SU-DHL-6 (cell line): ENCODE results near the gene RASAL3.

Experiments used
- H2AFZ ChIP-seq: fragments of 200-600 bp; sonication (generic); 2 replicates; pipeline ENCODE4 v1.6.1; 2014; ENCODE audit warnings: low read depth, mild to moderate bottlenecking, moderate library complexity, mixed read lengths, antibody characterized with exemption, low read length; ENCODE audit not compliant: severe bottlenecking
- H3F3A ChIP-seq: fragments of 200-600 bp; shearing (Covaris generic); 2 replicates; pipeline ENCODE4 v1.6.0; 2016; ENCODE audit warnings: antibody characterized with exemption, mild to moderate bottlenecking; ENCODE audit not compliant: insufficient read depth
- H3K27ac ChIP-seq: fragments of 200-600 bp; sonication (generic); 2 replicates; pipeline ENCODE4 v1.5.1; 2016; ENCODE audit warnings: low read depth, mild to moderate bottlenecking, low read length, moderate library complexity, mixed read lengths
- H3K27me3 ChIP-seq: fragments of 200-600 bp; sonication (generic), shearing (Covaris generic); 2 replicates; pipeline ENCODE4 v1.6.0; 2014; ENCODE audit warnings: mild to moderate bottlenecking, low read length
- H3K36me3 ChIP-seq: fragments of 200-600 bp; sonication (generic); 2 replicates; pipeline ENCODE4 v1.6.1; 2014; ENCODE audit warnings: mild to moderate bottlenecking, low read length, mixed read lengths
- H3K4me2 ChIP-seq: fragments of 300-600, 200-600 bp; shearing (Covaris generic), sonication (generic); 2 replicates; pipeline ENCODE4 v1.6.0; 2014; ENCODE audit warnings: low read length, low read depth, mild to moderate bottlenecking; ENCODE audit not compliant: poor library complexity, severe bottlenecking
- H3K4me3 ChIP-seq: fragments of 200-600 bp; sonication (generic); 2 replicates; pipeline ENCODE4 v1.5.1; 2014; ENCODE audit warnings: antibody characterized with exemption, low read length, mild to moderate bottlenecking, mixed read lengths; ENCODE audit not compliant: insufficient read depth, poor library complexity, severe bottlenecking
- H3K79me2 ChIP-seq: fragments of 200-600 bp; sonication (generic); 2 replicates; pipeline ENCODE4 v1.6.1; 2014; ENCODE audit warnings: mild to moderate bottlenecking, low read length, moderate library complexity; ENCODE audit not compliant: insufficient read depth
- H3K9ac ChIP-seq: fragments of 200-600 bp; sonication (generic); 2 replicates; pipeline ENCODE4 v1.7.0; 2014; ENCODE audit warnings: mild to moderate bottlenecking, low read length
- H3K9me2 ChIP-seq: fragments of 200-600 bp; sonication (generic); replicated peaks from 2 replicates; pipeline ENCODE4 v1.6.1; 2014; ENCODE audit warnings: low read length; ENCODE audit not compliant: insufficient read depth
- H3K9me3 ChIP-seq: fragments of 200-600 bp; sonication (generic); 2 replicates; pipeline ENCODE4 v1.6.1; 2014; ENCODE audit warnings: low read length, mixed read lengths; ENCODE audit not compliant: insufficient read depth
- H4K20me1 ChIP-seq: fragments of 200-600 bp; sonication (generic); 2 replicates; pipeline ENCODE4 v1.6.1; 2014; ENCODE audit warnings: low read depth, mild to moderate bottlenecking, antibody characterized with exemption, low read length, moderate library complexity, mixed read lengths
- CTCF ChIP-seq: fragments of 200-600 bp; sonication (generic); IDR thresholded peaks from one replicate; pipeline ENCODE4 v1.5.1; 2017; ENCODE audit warnings: antibody characterized with exemption, mild to moderate bottlenecking, low read length, moderate library complexity; ENCODE audit not compliant: insufficient read depth, poor library complexity, severe bottlenecking
- EZH2phosphoT487 ChIP-seq: fragments of 200-600 bp; sonication (generic), shearing (Covaris generic); conservative IDR thresholded peaks from 2 replicates; pipeline ENCODE4 v1.6.1; 2018; ENCODE audit warnings: mild to moderate bottlenecking, antibody characterized with exemption, low read length, moderate library complexity, mixed read lengths

The RASAL3 gene

GRCh38 chr19:15501596-15501995 lies 37.3 kb upstream of the RASAL3 start:
- TF ChIP-seq CTCF (no peak), EZH2phosphoT487 (no peak)
- no peaks in the 10 kb centered on the region for H4K20me1 ChIP-seq
- no peaks in the 10 kb centered on the region for H3K36me3 ChIP-seq
- no peaks in the 10 kb centered on the region for H3K27me3 ChIP-seq
- no peaks in the 10 kb centered on the region for H3K9me2 ChIP-seq
- H3K79me2 ChIP-seq, result no peaks in the 10 kb centered on the region
- no peaks in the 10 kb centered on the region for H3K9me3 ChIP-seq
- H3F3A ChIP-seq, result no peaks in the 10 kb centered on the region
- no peak overlapping the region for H3K4me3 ChIP-seq
- no peak overlapping the region for H3K9ac ChIP-seq
- H2AFZ ChIP-seq, result no peak overlapping the region
- H3K4me2 ChIP-seq, result no peak overlapping the region
- no peak overlapping the region for H3K27ac ChIP-seq

GRCh38 chr19:15498910-15499309 lies 34.6 kb upstream of the RASAL3 start:
- H3K9me3 ChIP-seq, result no peaks in the 10 kb centered on the region

GRCh38 chr19:15498156-15498858 lies 34.0 kb upstream of the RASAL3 start:
- Histone ChIP-seq H3K9me3 (no peaks in the 10 kb centered on the region), H3K4me3 (no peak overlapping the region), H3K36me3 (no peaks in the 10 kb centered on the region), H3K4me2 (no peak overlapping the region), H2AFZ (no peak overlapping the region), H3K9ac (no peak overlapping the region), H4K20me1 (no peaks in the 10 kb centered on the region), H3F3A (no peaks in the 10 kb centered on the region), H3K27ac (no peak overlapping the region), H3K9me2 (no peaks in the 10 kb centered on the region), H3K79me2 (no peaks in the 10 kb centered on the region), H3K27me3 (no peaks in the 10 kb centered on the region)
- no peak for TF ChIP-seq EZH2phosphoT487
- no peak for TF ChIP-seq CTCF

More at GRCh38 chr19:15498910-15499309, 34.6 kb upstream of the RASAL3 start:
- no peak for TF ChIP-seq EZH2phosphoT487
- no peak for TF ChIP-seq CTCF
- Histone ChIP-seq H3K27me3 (no peaks in the 10 kb centered on the region), H3K9me2 (no peaks in the 10 kb centered on the region), H3K79me2 (no peaks in the 10 kb centered on the region), H3K36me3 (no peaks in the 10 kb centered on the region), H3F3A (no peaks in the 10 kb centered on the region), H4K20me1 (no peaks in the 10 kb centered on the region), H3K9ac (no peak overlapping the region), H2AFZ (no peak overlapping the region), H3K4me2 (no peak overlapping the region), H3K27ac (no peak overlapping the region), H3K4me3 (no peak overlapping the region)
